ENCODE results near the gene NPHP4.

Gene NPHP4

DNA sequence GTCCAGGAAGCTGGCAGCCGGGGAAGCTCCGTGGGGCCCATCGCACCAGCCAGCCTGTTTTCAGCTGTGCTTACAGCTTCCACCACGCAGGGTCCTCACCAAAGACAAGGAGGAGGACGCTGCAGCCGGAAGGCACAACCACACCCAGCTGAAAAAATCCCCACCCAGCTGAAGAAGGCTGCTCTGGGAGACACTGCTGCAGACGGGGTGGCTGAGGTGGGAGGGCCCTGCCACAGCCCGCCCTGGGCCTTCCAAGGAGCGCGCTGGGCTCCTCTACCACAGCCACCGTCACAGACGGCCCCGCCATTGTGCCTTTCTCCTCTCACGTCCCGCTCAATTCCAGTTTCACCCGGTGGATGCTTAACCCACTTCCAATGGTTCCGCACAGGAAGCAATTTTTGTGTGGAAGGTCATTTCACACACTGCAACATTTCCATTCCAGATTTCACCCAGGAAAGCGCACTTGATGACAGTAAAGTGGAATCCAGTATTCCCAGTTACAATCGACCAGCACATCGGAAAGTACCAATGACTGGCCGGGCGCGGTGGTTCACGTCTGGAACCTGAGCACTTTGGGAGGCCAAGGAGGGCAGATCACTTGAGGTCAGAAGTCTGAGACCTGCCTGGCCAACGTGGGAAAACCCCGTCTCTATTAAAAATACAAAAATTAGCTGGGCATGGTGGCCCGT is 47.9 kb downstream of the NPHP4 start:
- no peak overlapping the region for H3K4me3 ChIP-seq (ENCODE audit: low read depth, low read length)
- no peak for DNase-seq (ENCODE audit: low read depth)

DNA sequence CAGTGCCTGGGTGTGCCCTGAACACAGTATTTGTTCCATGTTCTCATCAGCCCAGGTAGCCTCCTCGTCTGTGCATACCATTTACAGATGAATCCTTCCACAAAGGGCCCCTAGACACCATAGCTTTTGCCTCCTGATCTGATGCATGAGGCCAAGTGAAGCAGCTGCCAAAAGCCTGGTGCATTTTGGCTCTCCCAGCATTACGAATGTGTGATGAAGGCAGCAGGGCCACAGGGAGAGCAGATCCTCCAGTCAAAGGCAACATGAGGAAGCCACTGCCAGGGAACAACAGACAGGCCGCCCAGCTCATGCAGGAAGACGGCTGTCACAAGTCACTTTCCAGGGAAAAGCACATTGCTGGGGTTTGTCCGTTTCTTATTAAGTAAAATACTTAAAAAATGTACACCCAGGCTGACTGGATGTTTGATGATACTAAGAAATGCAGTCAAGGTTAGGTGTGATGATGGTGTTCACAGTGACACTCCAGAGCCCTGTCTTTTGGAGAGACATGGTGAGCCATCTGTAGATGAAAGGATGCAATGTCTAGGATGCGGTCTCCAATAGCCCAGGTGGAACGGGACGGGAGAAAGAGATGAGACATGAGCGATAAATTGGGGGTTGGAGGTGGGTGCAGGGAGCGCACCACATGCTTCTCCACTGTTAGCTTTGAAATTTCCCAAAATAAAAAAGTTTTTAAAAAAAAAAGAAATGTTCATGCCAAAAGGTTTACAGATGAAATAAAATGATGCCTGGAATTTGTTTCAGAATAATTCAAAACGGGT is 48.7 kb downstream of the NPHP4 start:
- H3K4me3 ChIP-seq (ENCODE audit: low read depth, low read length): no peak overlapping the region
- DNase-seq (ENCODE audit: low read depth): no peak

DNA sequence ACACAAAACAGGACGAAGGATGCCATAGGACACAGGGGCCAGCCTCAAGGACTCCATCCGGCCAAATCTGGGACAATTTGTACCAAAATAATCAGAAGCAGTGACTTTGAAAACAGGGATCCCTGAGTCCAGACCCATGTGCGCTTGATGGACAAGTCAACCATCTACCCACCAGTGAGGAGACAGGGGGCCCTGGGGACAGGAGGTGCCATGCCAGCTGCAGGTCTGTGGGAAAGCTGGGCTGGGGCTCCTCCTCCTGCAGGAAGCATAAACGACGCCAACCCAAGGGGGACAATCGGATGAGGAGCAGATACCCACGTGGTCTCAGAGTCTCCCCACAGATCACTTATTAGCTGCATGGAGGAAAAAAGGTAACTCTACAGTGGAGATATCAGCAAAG is 50.6 kb downstream of the NPHP4 start:
- no peak for DNase-seq (ENCODE audit: low read depth)

DNA sequence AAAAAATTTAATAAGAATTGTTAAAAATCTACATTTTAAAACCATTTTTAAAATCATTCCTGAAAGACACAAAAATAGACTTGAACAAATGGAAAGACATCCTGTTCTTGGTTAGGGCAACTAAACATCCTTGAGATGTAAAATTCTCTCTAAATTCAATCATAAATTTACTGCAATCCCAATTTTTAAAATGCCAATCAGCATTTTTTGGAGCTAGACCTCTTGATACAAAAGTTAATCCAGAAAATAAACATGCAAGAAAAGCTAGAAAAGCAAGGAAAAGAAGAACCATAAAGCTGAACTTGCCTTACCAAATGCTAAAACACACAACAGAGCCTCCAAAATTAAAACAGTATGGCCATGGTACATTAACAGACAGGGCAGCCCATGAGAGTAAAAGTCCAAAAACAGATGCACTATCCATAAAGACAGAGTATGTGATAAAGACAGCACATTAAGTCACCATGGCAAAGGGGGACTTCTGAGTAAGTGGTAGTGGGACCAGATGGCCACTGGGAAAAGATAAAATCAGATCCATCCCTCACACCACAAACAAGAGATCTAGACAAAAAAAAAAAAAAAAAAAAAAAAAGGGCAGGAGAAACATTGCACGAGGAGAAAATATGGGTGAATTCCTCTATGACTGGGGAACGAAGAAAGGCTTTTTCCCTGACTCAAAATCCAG is 51.4 kb downstream of the NPHP4 start:
- H3K4me3 ChIP-seq (ENCODE audit: low read depth, low read length): no peak overlapping the region
- DNase-seq (ENCODE audit: low read depth): no peak

More for the DNA sequence above, 50.6 kb downstream of the NPHP4 start:
- no peak overlapping the region for H3K4me3 ChIP-seq (ENCODE audit: low read depth, low read length)

DNA sequence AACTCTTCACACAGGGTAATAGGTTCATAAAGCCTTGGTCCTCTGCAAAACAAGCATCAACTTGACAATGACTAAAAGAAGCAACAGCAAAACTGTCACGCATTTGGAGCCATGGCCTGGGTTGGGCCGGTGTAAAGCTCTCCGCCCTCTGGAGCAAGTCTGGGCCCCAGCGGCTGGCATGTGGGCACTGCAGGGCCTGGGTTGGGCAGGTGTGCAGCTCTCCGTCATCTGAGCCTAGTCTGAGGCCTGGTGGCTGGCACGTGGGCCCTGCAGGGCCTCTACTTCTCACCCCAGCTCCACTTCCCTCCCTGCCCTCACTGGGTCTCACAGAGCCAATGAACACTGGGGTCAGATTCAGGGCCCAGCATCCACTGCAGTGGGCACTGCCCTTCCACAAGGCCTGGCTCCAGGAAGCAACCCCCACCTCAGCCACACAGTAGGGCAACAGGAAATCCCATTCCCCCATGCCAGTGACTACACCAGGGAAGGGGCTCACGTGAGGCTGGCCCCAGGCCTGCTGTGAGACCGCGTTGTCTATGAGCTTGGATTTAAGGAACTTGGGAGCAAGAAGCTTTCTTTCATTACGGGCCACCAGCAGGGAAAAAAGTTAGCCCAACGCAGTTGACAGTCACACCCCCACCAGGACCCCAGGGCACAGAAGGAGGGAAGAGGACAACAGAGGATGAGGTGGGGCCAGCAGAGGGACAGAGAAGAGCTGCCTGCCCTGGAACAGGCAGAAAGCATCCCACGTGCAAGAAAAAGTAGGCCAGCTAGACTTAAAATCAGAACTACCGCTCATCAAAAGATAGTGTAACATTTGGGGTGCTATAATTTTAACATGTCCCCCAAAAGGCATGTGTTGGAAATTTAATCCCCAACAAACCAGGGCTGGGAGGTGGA is 52.7 kb downstream of the NPHP4 start:
- no peak for DNase-seq (ENCODE audit: low read depth)

DNA sequence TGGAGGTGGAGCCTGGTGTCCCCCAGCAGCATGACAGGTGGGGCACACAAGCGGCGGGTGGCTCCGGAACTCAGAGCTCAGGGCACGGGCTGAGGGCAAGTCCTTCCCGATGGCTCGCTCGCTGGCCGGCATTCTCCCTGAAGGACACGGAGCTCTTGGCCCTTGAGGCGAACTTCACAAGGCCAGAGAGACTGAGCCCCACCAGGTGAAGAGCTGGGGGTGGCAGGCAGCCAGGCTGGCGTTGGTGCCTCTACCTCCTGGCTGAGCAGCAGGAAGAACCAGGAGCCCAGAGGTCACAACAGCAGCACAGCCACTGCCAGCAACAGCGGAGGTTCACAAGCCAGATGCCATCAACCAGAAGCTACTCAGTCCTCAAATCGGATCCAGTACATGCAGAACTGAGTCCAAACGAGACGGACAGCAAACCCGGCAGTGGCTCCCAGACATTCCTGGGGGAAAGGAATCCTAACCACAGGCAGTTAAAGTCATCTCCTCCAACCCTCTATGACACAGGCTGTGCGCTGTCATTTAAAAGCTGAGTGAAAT is 54.1 kb downstream of the NPHP4 start:
- DNase-seq (ENCODE audit: low read depth): peak; percentile 19
- no peak overlapping the region for H3K4me3 ChIP-seq (ENCODE audit: low read depth, low read length)

More for the DNA sequence above, 52.7 kb downstream of the NPHP4 start:
- H3K4me3 ChIP-seq (ENCODE audit: low read depth, low read length): no peak overlapping the region

DNA sequence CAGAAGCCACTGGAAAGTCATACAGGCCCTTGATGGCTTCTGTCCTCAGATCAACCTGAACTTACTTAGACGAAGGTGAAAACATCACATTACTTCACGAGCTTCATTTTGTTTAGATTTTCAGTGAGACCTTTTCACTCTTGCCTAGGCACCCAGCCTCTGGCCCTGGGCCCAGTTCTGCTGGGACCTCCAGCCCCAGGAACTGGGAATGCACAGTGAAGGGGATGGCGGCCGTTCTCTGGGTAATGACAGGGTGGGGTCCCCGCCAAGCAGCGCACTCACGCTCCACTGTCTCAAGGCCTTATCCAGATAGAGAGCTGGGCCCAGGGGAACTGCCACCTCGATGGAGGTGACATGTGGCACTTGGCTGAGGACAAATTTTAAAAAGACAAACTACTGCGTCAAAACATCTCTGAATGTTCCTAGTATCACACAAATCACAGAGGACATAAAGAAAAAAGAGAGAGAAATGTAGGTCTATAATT is 54.8 kb downstream of the NPHP4 start:
- no peak for DNase-seq (ENCODE audit: low read depth)

DNA sequence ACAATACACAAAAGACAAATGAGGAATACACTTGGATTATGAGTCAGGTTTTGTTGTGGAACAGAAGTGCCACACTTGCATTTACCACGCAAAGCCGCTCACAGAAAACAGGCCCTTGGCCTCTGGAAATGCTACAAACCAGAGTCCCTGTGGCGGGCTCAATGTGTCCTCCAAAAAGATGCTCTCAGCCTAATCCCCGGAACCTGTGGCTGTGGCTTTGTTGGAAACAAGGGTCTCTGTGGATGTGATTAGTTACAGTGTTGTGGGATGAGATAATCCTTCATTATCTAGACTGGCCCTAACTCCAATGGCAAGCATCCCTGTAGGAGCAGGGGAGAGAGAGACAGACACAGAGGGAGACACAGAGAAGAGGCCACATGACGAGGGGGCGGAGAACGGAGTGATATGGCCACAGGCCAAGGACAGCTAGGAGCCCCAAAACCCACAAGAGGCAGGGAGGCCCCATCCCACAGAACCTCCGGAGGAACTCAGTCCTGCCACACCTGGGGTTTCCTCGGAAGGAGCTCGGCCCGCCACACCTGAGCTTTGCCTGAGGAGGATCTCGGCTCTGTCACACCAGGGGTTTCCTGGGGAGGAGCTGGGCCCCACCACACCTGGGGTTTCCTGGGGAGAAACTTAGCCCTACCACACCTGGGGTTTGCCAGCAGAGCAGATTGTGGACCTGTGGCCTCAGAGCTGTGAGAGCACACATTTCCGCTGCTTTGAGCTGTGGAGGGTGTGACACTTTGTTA is 55.4 kb downstream of the NPHP4 start:
- DNase-seq (ENCODE audit: low read depth): no peak
- no peak overlapping the region for H3K4me3 ChIP-seq (ENCODE audit: low read depth, low read length)

More for the DNA sequence above, 54.8 kb downstream of the NPHP4 start:
- H3K4me3 ChIP-seq (ENCODE audit: low read depth, low read length): no peak overlapping the region

DNA sequence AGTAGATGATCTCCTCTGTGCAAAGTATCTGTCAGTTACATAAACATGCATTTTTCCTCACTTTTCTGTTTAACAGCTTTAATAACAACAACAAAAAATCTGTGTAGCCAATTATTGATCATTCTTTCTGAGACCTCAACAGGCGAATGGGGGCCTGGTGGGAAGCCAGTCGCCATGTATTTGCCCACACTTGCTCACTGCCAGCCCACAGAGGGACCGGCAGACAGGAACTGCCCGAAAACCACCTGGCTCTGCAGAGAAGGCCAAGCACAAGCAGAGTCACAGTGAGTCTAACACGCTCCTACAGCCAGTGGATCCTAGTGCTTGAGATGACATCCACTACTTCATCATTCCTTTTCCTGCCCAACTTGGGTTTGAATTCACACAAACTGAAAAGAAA is 56.1 kb downstream of the NPHP4 start:
- DNase-seq (ENCODE audit: low read depth): no peak

DNA sequence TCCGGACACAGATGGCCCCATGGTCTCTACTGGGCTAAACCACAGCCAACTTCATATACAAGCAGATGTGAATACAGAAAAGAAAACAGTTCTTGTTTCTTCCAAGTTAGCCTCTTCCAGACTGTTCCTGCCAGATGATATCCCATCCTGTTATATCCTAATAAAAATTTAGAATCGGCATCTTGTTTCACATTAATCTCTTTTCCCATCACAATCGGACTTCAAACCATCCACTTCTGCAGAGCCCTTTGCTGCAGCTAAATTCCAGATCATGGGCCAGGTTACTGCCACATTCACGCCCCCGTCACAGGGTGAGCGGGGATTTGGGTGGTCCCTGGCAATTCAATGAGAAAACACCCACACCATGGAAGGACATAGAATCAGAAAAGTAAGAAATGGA is 57.2 kb downstream of the NPHP4 start:
- no peak for DNase-seq (ENCODE audit: low read depth)
- no peak overlapping the region for H3K4me3 ChIP-seq (ENCODE audit: low read depth, low read length)

More for the DNA sequence above, 56.1 kb downstream of the NPHP4 start:
- no peak overlapping the region for H3K4me3 ChIP-seq (ENCODE audit: low read depth, low read length)

DNA sequence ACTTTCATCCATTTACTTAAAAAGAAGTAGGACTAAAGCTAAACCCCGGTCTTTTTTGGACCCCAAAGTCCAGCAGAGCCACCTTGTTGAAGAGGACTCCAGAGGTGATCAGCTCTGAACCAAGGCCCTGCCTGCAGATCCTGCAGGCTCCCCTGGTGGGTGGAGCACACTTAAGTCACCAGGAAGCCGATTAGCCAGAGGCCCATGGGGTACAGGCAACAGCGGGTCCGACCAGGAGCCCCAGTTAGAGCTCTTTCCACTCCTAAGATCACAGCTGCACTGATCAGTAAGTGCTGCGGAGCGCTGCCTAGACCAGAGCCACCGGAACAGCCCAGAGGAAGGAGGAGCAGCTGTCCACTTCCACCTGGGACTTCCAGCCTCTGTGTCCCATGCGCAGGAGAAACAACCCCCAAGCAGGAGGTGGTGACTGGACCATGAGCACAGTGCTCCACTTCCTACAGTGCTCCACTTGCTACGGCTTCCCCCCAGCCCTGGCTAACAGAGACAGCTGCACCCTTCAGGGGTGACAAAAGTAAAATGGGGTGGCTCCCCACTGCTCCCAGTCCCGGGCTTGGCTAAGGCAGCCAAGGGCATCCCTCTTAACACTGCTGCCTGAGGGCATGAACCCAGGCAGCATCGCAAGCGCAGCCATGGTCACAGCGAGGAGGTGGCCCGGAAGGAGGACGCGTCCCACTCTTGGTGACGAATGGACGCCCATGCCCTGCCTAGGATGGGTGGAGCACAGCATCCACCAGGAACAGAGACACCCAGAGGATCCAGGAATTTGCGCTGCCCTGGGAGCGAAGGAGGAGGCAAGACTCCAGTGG is 58.0 kb downstream of the NPHP4 start:
- H3K4me3 ChIP-seq (ENCODE audit: low read depth, low read length): no peak overlapping the region
- no peak for DNase-seq (ENCODE audit: low read depth)

DNA sequence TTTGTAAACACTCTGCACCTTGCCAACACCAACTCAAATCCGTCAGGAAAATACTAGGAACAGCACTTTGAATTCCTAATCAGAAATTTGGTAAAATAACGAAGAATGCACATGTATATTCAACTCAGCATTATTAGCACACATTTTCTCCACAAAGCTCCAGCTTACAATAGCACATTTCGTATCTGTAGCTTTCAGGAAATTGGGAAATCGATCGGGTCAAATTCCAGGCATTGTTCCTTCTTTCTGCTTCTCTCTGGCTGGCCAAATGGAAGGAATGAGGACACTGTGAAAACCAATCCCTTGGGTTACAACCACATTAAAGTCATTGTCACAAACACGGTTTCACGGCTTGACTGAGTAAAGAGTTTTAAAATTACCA is 58.6 kb downstream of the NPHP4 start:
- DNase-seq (ENCODE audit: low read depth): no peak
- H3K4me3 ChIP-seq (ENCODE audit: low read depth, low read length): no peak overlapping the region

DNA sequence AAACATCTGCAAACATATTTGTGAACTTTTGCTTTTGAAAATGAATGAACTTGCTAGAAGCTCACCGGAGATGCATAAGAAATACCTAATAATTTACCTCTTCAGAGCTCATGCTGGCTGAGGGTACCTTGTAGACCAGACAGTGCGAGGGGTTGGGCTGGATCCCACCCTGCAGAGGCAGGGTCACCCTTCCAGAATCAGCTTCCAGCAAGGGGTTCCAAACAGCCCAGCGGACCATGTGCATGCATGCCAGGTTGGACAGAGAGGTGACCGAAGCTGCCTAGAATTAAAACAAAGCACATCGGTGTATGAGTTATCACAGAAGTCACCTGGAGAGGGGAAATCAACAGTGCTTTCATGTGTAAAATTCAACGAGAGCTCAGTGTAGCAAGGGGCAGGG is 59.2 kb downstream of the NPHP4 start:
- no peak for DNase-seq (ENCODE audit: low read depth)
- no peak overlapping the region for H3K4me3 ChIP-seq (ENCODE audit: low read depth, low read length)

DNA sequence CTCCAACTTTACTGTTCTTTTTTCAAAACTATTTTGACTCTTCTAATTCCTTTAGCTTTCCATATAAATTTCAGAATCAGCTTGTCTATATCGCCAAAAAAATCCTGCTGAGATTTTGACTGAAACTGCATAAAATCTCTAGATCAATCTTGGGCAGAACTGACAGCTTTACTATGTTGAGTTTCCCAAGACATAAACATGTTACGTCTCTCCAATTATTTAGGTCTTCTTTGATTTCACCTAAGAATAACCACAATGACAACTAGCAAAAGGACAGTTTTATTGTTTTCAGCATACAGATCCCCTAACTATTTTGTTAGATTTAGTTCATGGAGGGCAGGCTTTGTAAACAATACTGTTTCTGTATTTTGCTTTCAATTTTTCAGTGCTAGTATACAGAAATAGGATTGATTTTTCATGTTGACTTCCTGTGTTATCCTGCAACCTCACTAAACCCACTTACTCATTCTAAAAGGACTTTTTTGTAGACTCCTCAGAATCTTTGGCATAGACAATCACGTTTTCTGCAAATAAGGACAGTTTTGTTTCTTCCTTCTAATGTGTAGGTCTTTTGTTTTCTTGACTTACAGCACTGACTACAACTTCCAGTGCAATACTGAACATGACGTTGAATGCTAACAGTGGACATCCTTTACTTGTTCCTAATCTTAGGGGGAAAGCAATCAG is 63.4 kb downstream of the NPHP4 start:
- DNase-seq (ENCODE audit: low read depth): no peak
- H3K4me3 ChIP-seq (ENCODE audit: low read depth, low read length): no peak overlapping the region

DNA sequence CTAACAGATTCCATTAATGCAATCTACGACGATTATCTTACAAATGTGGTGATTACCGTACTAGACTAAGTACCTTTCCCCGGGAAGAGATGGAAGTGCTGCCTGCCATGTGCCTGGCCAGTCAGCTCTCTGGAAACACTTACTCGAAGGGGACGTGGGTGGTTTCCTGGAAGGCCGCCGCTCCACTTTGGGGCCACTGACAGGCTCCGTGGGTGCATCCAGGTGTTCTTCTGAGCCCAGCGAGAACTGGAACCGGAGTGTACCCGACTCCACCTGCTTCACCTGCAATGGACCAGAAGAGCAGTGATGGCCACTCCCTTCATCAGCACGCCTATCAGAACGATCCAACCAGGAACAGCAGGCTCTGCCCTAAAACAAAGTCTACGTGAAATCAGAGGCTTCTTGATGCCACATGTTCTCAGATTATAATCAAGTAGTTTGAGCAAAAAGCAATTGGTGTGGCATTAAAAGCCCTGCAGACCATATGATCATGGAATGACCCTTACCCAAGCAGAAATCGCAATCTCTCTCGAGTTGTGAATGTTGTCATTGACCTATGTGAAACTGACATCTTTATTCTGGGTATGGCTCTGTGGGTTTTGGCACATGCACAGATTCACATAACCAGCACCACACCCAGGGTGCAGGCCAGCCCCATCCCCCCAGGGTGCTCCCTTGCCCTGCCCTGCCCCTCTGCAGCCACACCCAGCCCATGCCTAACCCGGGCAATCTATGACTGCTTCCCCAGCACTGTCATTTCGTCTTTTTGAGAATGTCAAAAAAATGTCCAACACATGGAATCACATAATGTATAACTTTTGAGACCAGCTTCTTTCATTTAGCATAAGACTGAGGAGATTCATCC is 64.5 kb downstream of the NPHP4 start:
- H3K4me3 ChIP-seq (ENCODE audit: low read depth, low read length): no peak overlapping the region
- DNase-seq (ENCODE audit: low read depth): no peak
